HepG2 (cell line): Measurements from ENCODE around the gene TOR2A. TPM values are rescaled to one million over a fixed set of nuclear protein-coding genes. Genes with fewer than 3 reads are reported as not detected.
A peak's percentile ranks its signal among the peaks of the same experiment; 100 is the strongest.

Source experiments
- ATF6 ChIP-seq: sonication (generic); formaldehyde crosslinking; conservative IDR thresholded peaks from 2 replicates; pipeline ENCODE4 v1.4.0; 2020; ENCODE audit warnings: missing genetic modification reagents
- CREB3 ChIP-seq: sonication (generic); formaldehyde crosslinking; IDR thresholded peaks from 2 replicates; pipeline ENCODE4 v1.5.0; 2020; ENCODE audit warnings: missing genetic modification reagents
- GATA4 ChIP-seq: sonication (generic); IDR thresholded peaks from 2 replicates; pipeline ENCODE4 v1.6.1; 2016; ENCODE audit warnings: antibody characterized with exemption, low read depth, borderline replicate concordance
- HNF1A ChIP-seq, 2 experiments: sonication (generic) in 1 of 2; formaldehyde crosslinking in 1 of 2; IDR thresholded peaks; 2 replicates each; pipeline versions ENCODE4 v1.4.0 to v1.6.1; 2016 to 2020; ENCODE audit warnings: borderline replicate concordance in 1 of 2, low read depth in 1 of 2, mild to moderate bottlenecking in 1 of 2, missing genetic modification reagents in 1 of 2
- JUN ChIP-seq: sonication (generic); formaldehyde crosslinking; IDR thresholded peaks from 2 replicates; pipeline ENCODE4 v1.4.0; 2020; ENCODE audit warnings: mild to moderate bottlenecking, missing genetic modification reagents
- MEIS2 ChIP-seq: sonication (generic); formaldehyde crosslinking; IDR thresholded peaks from 2 replicates; pipeline ENCODE4 v1.9.0; 2021; ENCODE audit warnings: mild to moderate bottlenecking, missing genetic modification reagents
- MXD3 ChIP-seq: IDR thresholded peaks from 2 replicates; pipeline ENCODE4 v1.6.1; 2016; ENCODE audit warnings: mild to moderate bottlenecking, missing biosample characterization, missing genetic modification reagents
- NFYC ChIP-seq: IDR thresholded peaks from 2 replicates; pipeline ENCODE4 v1.6.1; 2016; ENCODE audit warnings: missing genetic modification reagents, missing compliant biosample characterization
- SALL1 ChIP-seq: sonication (generic); formaldehyde crosslinking; IDR thresholded peaks from 2 replicates; pipeline ENCODE4 v1.8.0; 2022; ENCODE audit warnings: mild to moderate bottlenecking, missing genetic modification reagents
- SRF ChIP-seq: IDR thresholded peaks from 2 replicates; pipeline ENCODE4 v1.6.1; 2011; ENCODE audit warnings: mild to moderate bottlenecking, low read depth, low read length, moderate library complexity
- ZBTB44 ChIP-seq: sonication (generic); formaldehyde crosslinking; IDR thresholded peaks from 2 replicates; pipeline ENCODE4 v1.4.0; 2020; ENCODE audit warnings: missing genetic modification reagents
- ZBTB46 ChIP-seq: sonication (generic); formaldehyde crosslinking; IDR thresholded peaks from 2 replicates; pipeline ENCODE4 v1.4.0; 2020; ENCODE audit warnings: mild to moderate bottlenecking, missing genetic modification reagents, borderline replicate concordance
- ZNF362 ChIP-seq: sonication (generic); formaldehyde crosslinking; IDR thresholded peaks from 2 replicates; pipeline ENCODE4 v1.4.0; 2020; ENCODE audit warnings: missing genetic modification reagents, mild to moderate bottlenecking, borderline replicate concordance
- ZNF552 ChIP-seq: sonication (generic); formaldehyde crosslinking; IDR thresholded peaks from 2 replicates; pipeline ENCODE4 v1.9.0; 2022; ENCODE audit warnings: missing genetic modification reagents, mild to moderate bottlenecking, borderline replicate concordance
- ZNF644 ChIP-seq: IDR thresholded peaks from 2 replicates; pipeline ENCODE4 v1.6.1; 2016; ENCODE audit warnings: low read depth
- polyA plus RNA-seq, 8 experiments: library from polyadenylated mRNA; depleted of rRNA in 3 of 8; stranded (reverse) in 7 of 8; unstranded in 1 of 8; fragments of >200 nt; fragmentation: Illumina TruSeq in 4 of 8; extraction: Trizol in 4 of 8; gene quantifications; 2 replicates each; pipeline versions ENCODE4 v1.2.1 to v1.2.3, GENCODE V29; 2011 to 2016; ENCODE audit warnings: low read depth in 4 of 8, missing spikeins in 1 of 8, mixed read lengths in 1 of 8; ENCODE audit not compliant: insufficient read depth in 1 of 8
- total RNA-seq, 5 experiments: library from RNA; depleted of rRNA; stranded (reverse); fragments of >200 nt; fragmentation: Illumina TruSeq; extraction: Trizol; gene quantifications; 2 replicates each; pipeline ENCODE4 v1.2.3, GENCODE V29; 2016; ENCODE audit warnings: low read depth in 1 of 5

TOR2A gene
- total and polyA plus RNA-seq, 2 of the 13 experiments (the other 11 are each of a cell fraction or from before 2014, with no cell fraction given): 3.5 to 7.2 TPM

GRCh38 chr9:127751269-127752054 is 16.4 kb upstream of the TOR2A start (continued):
- TF ChIP-seq ATF6 (CRISPR knock-in tag) (no peak), MXD3 (CRISPR knock-in tag) (no peak), SALL1 (peak; percentile 41; the same call in 1 of the 2 replicates), NFYC (CRISPR knock-in tag) (no peak), MEIS2 (no peak), JUN (CRISPR knock-in tag) (no peak), CREB3 (no peak), ZBTB44 (CRISPR knock-in tag) (no peak), ZNF552 (CRISPR knock-in tag) (no peak), ZNF644 (no peak), GATA4 (no peak), SRF (no peak), HNF1A (IDR thresholded peaks at IDR 0.05; ENCODE audit: low read depth) (no peak), HNF1A (CRISPR knock-in tag; IDR thresholded peaks at IDR 0.05; ENCODE audit: borderline replicate concordance) (no peak), ZBTB46 (CRISPR knock-in tag) (no peak), ZNF362 (CRISPR knock-in tag) (no peak)
